ENCODE data around the gene IFITM1.

DNA sequence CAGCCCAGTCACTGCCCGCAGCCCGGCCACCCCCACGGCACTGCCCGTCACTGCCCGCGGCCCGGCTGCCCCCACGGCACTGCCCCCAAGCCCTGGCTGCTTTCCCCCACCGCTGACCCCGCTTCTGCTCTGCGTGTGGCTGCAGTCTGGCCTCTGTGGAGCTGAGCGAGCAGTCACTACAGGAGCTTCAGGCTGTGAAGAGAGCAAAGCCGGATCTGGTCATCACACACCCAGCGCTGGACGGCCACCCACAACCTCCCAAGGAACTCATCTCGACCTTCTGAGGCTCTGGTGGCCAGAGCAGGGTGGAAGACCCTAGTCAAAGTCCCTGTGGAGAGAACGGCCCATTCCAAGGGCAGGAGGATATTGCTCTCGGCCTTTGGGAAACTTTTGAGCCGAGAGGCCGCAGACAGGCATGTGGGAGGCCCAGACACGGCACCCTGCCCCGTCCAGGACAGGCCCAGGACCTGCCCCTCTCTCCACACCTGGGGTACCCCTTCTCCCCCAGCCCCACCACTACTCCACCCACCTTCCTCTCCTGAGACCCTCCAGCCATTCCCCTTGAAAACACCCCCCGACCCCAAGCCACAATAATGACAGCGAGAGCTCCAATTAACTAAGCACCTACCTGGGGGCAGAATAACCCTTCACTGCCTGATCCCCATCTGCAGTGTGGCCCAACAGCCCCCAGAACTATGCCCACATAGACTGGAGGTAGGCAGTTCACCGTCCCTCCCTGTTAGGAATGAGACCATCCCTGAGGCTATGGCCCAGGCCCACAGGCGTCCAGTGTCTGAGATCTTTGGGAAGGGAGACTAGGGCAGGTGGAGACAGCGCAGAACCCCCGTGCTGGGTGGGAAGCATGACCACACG is 28.6 kb upstream of the IFITM1 start:
- TF ChIP-seq, protein P1, sequence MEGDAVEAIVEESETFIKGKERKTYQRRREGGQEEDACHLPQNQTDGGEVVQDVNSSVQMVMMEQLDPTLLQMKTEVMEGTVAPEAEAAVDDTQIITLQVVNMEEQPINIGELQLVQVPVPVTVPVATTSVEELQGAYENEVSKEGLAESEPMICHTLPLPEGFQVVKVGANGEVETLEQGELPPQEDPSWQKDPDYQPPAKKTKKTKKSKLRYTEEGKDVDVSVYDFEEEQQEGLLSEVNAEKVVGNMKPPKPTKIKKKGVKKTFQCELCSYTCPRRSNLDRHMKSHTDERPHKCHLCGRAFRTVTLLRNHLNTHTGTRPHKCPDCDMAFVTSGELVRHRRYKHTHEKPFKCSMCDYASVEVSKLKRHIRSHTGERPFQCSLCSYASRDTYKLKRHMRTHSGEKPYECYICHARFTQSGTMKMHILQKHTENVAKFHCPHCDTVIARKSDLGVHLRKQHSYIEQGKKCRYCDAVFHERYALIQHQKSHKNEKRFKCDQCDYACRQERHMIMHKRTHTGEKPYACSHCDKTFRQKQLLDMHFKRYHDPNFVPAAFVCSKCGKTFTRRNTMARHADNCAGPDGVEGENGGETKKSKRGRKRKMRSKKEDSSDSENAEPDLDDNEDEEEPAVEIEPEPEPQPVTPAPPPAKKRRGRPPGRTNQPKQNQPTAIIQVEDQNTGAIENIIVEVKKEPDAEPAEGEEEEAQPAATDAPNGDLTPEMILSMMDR (IDR thresholded peaks at IDR 0.05; ENCODE audit: borderline replicate concordance, extremely low read depth, low read length, poor library complexity, severe bottlenecking), result no peak
- no peak for TF ChIP-seq EZH2 (IDR thresholded peaks at IDR 0.05; ENCODE audit: borderline replicate concordance, low read depth, low read length, severe bottlenecking)

All from DND-41 (cell line).